Transverse colon (tissue), 4 donors: ENCODE measurements around the gene DUSP12.

Source experiments
- EP300 ChIP-seq: sonication (generic); formaldehyde crosslinking; IDR thresholded peaks from one replicate; pipeline ENCODE4 v1.6.1; 2017; ENCODE audit warnings: antibody characterized with exemption, low read depth
- POLR2AphosphoS5 ChIP-seq, 3 donors: sonication (generic); formaldehyde crosslinking; IDR thresholded peaks; one replicate each; pipeline ENCODE4 v1.6.1; 2016; ENCODE audit warnings: antibody characterized with exemption in 3 of 3
- TF ChIP-seq, protein P1 (sequence below), 5 experiments: fragments of 200-600 bp in 3 of 5; fragments of 450-650 bp in 2 of 5; sonication (generic) in 3 of 5; IDR thresholded peaks; 1 replicate in 2 of 5; 2 replicates in 3 of 5; pipeline ENCODE4 v1.5.1; 2016 to 2017; ENCODE audit warnings: antibody characterized with exemption in 5 of 5, inconsistent platforms in 3 of 5, mild to moderate bottlenecking in 2 of 5, moderate library complexity in 1 of 5

- TF ChIP-seq EP300 (no peak), POLR2AphosphoS5 (IDR thresholded peaks at IDR 0.05) (peak; percentile 11 to 67 (median 55))
- TF ChIP-seq, protein P1, sequence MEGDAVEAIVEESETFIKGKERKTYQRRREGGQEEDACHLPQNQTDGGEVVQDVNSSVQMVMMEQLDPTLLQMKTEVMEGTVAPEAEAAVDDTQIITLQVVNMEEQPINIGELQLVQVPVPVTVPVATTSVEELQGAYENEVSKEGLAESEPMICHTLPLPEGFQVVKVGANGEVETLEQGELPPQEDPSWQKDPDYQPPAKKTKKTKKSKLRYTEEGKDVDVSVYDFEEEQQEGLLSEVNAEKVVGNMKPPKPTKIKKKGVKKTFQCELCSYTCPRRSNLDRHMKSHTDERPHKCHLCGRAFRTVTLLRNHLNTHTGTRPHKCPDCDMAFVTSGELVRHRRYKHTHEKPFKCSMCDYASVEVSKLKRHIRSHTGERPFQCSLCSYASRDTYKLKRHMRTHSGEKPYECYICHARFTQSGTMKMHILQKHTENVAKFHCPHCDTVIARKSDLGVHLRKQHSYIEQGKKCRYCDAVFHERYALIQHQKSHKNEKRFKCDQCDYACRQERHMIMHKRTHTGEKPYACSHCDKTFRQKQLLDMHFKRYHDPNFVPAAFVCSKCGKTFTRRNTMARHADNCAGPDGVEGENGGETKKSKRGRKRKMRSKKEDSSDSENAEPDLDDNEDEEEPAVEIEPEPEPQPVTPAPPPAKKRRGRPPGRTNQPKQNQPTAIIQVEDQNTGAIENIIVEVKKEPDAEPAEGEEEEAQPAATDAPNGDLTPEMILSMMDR (IDR thresholded peaks at IDR 0.05) = peak in 1 of 5 experiments; percentile 16
Measured at GRCh38 chr1:161749509-161750407, at the start of gene DUSP12.
